Measurements from ENCODE around the gene MAP1LC3B2.
"Not testable (repeated sequence)": the region's sequence is repeated elsewhere in the genome, so short reads cannot be mapped to it uniquely, and the experiment has no call there.

DNA sequence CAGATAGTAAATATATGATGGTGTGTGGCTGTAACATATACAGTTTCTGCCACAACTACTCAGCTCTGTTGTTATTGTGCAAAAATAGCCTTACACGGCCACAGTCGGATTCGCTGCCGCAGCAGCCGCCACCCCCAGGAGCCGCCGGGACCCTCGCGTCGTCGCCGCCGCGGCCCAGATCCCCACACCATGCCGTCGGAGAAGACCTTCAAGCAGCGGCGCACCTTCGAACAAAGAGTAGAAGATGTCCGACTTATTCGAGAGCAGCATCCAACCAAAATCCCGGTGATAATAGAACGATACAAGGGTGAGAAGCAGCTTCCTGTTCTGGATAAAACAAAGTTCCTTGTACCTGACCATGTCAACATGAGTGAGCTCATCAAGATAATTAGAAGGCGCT is 16.6 kb downstream of the MAP1LC3B2 start:
- TF ChIP-seq, protein P1, sequence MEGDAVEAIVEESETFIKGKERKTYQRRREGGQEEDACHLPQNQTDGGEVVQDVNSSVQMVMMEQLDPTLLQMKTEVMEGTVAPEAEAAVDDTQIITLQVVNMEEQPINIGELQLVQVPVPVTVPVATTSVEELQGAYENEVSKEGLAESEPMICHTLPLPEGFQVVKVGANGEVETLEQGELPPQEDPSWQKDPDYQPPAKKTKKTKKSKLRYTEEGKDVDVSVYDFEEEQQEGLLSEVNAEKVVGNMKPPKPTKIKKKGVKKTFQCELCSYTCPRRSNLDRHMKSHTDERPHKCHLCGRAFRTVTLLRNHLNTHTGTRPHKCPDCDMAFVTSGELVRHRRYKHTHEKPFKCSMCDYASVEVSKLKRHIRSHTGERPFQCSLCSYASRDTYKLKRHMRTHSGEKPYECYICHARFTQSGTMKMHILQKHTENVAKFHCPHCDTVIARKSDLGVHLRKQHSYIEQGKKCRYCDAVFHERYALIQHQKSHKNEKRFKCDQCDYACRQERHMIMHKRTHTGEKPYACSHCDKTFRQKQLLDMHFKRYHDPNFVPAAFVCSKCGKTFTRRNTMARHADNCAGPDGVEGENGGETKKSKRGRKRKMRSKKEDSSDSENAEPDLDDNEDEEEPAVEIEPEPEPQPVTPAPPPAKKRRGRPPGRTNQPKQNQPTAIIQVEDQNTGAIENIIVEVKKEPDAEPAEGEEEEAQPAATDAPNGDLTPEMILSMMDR (IDR thresholded peaks at IDR 0.05; ENCODE audit: low read depth, low read length) = not testable (repeated sequence)
- not testable (repeated sequence) for TF ChIP-seq POLR2A (IDR thresholded peaks at IDR 0.05; ENCODE audit: extremely low read depth, insufficient read length); MYC (IDR thresholded peaks at IDR 0.05; ENCODE audit: low read depth, low read length)
- TF ChIP-seq, protein P2, sequence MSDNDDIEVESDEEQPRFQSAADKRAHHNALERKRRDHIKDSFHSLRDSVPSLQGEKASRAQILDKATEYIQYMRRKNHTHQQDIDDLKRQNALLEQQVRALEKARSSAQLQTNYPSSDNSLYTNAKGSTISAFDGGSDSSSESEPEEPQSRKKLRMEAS (IDR thresholded peaks at IDR 0.05; ENCODE audit: low read depth, low read length) = not testable (repeated sequence)
